Measurements from ENCODE around the gene POLK. TPM values are rescaled to one million over a fixed set of nuclear protein-coding genes. Genes with fewer than 3 reads are reported as not detected.

Gene POLK
- total RNA-seq = 30.9 and 32.3 TPM in 2 replicates

GRCh38 chr5:75511435-75512382 lies at the start of gene POLK, which contains the start of gene CERT1:
TSS of gene POLK (plus strand) at chr5:75511891.
TSS of gene CERT1 (minus strand) at chr5:75511629. CDS start at chr5:75511207, 422 bp downstream.

GRCh38 chr5:75611311-75612225 lies 99.9 kb downstream of the POLK start, which contains the start of gene ANKDD1B:
TSS of gene ANKDD1B (plus strand) at chr5:75611453. CDS start at chr5:75611635, 182 bp downstream.

Other genes with a start within 250 kb of the POLK start
- gene HMGCR, start 174.7 kb upstream of the POLK start, total RNA-seq = 124 and 176 TPM in 2 replicates
- 15.8 and 30.6 TPM in 2 replicates for gene CERT1, start 262 bp upstream of the POLK start, total RNA-seq
- 0.28 and 1.1 TPM in 2 replicates for gene ANKDD1B, start 99.6 kb downstream of the POLK start, total RNA-seq
- gene POC5, start 205.5 kb downstream of the POLK start, total RNA-seq = 4.7 TPM in 2 replicates